Raji (cell line): ENCODE results near the gene ACTR1A.

Experiments
- POLR2A ChIP-seq: IDR thresholded peaks from 2 replicates; pipeline ENCODE4 v1.6.1; 2011; ENCODE audit warnings: low read depth, low read length, control low read depth; ENCODE audit not compliant: insufficient read depth

The ACTR1A gene

GRCh38 chr10:102473445-102474331, 28.8 kb downstream of the ACTR1A start:
- TF ChIP-seq POLR2A: no peak

GRCh38 chr10:102470579-102471546, 31.6 kb downstream of the ACTR1A start:
- no peak for TF ChIP-seq POLR2A

GRCh38 chr10:102468683-102469082, 33.8 kb downstream of the ACTR1A start:
- no peak for TF ChIP-seq POLR2A

GRCh38 chr10:102467971-102468438, 34.5 kb downstream of the ACTR1A start:
- TF ChIP-seq POLR2A: no peak

- TF ChIP-seq POLR2A: no peak
These were observed 35.2 kb downstream of the ACTR1A start for GRCh38 chr10:102467318-102467717.

- TF ChIP-seq POLR2A: no peak
These were observed 37.0 kb downstream of the ACTR1A start for GRCh38 chr10:102465466-102465865.

GRCh38 chr10:102463983-102464382, 38.5 kb downstream of the ACTR1A start:
- no peak for TF ChIP-seq POLR2A

GRCh38 chr10:102462512-102463054, 39.9 kb downstream of the ACTR1A start:
- TF ChIP-seq POLR2A: no peak

- peak; percentile 66 for TF ChIP-seq POLR2A
These were observed 41.1 kb downstream of the ACTR1A start for GRCh38 chr10:102461187-102462054.

GRCh38 chr10:102460836-102461186, 41.7 kb downstream of the ACTR1A start:
- no peak for TF ChIP-seq POLR2A

- TF ChIP-seq POLR2A: no peak
These were observed 43.9 kb downstream of the ACTR1A start for GRCh38 chr10:102458656-102459055.

GRCh38 chr10:102457591-102458150, 44.8 kb downstream of the ACTR1A start:
- TF ChIP-seq POLR2A: no peak

GRCh38 chr10:102455893-102456471, 46.5 kb downstream of the ACTR1A start:
- TF ChIP-seq POLR2A: no peak

GRCh38 chr10:102453502-102453901, 49.0 kb downstream of the ACTR1A start:
- no peak for TF ChIP-seq POLR2A

GRCh38 chr10:102452672-102453340, 49.7 kb downstream of the ACTR1A start:
- 0 out of 2 replicates have a peak, but pooled peaks have one; percentile 12 for TF ChIP-seq POLR2A
